Measurements from ENCODE around the gene EMILIN2.

DNA sequence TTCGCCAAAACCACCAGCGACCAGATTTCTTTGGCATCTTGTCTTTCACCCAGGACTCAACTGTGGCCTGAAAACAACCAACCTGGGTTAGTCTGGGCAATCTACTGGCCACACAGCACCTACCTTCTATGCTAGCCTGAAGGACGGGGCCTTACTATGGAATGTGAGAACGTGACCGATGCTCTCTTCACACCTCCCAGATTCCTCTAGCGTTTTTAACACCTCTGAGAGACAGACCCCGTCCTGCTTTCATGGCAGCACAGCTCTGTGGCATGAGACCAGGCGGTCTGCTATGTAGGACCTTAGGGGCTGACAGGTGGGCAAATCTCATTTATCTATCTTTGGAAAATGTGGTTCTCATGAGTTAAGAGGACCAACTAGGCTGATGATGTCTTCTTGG is 80.9 kb downstream of the EMILIN2 start:
- TF ChIP-seq EZH2 (IDR thresholded peaks at IDR 0.05; ENCODE audit: borderline replicate concordance, low read length) = no peak
- TF ChIP-seq, protein P1, sequence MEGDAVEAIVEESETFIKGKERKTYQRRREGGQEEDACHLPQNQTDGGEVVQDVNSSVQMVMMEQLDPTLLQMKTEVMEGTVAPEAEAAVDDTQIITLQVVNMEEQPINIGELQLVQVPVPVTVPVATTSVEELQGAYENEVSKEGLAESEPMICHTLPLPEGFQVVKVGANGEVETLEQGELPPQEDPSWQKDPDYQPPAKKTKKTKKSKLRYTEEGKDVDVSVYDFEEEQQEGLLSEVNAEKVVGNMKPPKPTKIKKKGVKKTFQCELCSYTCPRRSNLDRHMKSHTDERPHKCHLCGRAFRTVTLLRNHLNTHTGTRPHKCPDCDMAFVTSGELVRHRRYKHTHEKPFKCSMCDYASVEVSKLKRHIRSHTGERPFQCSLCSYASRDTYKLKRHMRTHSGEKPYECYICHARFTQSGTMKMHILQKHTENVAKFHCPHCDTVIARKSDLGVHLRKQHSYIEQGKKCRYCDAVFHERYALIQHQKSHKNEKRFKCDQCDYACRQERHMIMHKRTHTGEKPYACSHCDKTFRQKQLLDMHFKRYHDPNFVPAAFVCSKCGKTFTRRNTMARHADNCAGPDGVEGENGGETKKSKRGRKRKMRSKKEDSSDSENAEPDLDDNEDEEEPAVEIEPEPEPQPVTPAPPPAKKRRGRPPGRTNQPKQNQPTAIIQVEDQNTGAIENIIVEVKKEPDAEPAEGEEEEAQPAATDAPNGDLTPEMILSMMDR (IDR thresholded peaks at IDR 0.05; ENCODE audit: low read length) = no peak

Measured in OCI-LY1 (cell line).